22Rv1 (cell line): ENCODE results near the gene TPRA1.

Experiments used
- H3K27ac ChIP-seq: fragments of 450-650 bp; 2 replicates; pipeline ENCODE4 v1.5.1; 2017
- ZFX ChIP-seq: fragments of 450-650 bp; IDR thresholded peaks from 2 replicates; pipeline ENCODE4 v1.6.1; 2017; ENCODE audit warnings: antibody characterized with exemption, borderline replicate concordance
- TF ChIP-seq, protein P1 (sequence below): fragments of 450-650 bp; IDR thresholded peaks from 2 replicates; pipeline ENCODE4 v1.5.1; 2017; ENCODE audit warnings: mild to moderate bottlenecking

Gene TPRA1

DNA sequence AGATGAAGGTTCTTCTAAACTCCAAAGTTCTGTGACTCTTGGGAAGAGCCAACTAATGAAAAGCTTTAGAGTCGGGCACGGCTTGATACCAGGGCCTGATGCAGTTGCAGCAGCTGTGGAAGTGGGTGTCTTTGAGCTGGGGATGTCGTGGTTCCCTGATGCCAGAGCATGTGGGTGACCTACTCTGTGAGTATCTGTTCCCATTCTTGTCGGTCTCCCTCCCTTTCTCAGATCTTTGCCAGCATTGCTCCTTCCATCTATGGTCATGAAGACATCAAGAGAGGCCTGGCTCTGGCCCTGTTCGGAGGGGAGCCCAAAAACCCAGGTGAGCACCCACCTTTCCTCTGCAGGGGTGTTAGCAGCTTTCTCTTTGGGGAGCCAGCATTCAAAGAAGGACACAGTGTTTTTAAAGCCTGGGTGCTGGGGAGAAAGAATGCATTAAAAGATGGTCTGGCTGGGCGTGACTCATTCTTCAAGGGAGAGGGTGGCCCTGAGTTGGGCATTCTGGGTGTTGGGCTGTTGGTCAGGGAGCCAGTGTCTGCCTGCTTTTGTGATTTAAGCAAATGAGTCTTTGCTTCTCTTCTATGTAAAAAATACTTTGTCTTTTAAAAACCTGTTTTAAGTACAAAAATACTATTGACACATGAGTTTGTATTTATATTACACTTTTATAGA lies 25.2 kb upstream of the TPRA1 start:
- no peak overlapping the region for H3K27ac ChIP-seq
- no peak for TF ChIP-seq ZFX
- TF ChIP-seq, protein P1, sequence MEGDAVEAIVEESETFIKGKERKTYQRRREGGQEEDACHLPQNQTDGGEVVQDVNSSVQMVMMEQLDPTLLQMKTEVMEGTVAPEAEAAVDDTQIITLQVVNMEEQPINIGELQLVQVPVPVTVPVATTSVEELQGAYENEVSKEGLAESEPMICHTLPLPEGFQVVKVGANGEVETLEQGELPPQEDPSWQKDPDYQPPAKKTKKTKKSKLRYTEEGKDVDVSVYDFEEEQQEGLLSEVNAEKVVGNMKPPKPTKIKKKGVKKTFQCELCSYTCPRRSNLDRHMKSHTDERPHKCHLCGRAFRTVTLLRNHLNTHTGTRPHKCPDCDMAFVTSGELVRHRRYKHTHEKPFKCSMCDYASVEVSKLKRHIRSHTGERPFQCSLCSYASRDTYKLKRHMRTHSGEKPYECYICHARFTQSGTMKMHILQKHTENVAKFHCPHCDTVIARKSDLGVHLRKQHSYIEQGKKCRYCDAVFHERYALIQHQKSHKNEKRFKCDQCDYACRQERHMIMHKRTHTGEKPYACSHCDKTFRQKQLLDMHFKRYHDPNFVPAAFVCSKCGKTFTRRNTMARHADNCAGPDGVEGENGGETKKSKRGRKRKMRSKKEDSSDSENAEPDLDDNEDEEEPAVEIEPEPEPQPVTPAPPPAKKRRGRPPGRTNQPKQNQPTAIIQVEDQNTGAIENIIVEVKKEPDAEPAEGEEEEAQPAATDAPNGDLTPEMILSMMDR, result no peak

DNA sequence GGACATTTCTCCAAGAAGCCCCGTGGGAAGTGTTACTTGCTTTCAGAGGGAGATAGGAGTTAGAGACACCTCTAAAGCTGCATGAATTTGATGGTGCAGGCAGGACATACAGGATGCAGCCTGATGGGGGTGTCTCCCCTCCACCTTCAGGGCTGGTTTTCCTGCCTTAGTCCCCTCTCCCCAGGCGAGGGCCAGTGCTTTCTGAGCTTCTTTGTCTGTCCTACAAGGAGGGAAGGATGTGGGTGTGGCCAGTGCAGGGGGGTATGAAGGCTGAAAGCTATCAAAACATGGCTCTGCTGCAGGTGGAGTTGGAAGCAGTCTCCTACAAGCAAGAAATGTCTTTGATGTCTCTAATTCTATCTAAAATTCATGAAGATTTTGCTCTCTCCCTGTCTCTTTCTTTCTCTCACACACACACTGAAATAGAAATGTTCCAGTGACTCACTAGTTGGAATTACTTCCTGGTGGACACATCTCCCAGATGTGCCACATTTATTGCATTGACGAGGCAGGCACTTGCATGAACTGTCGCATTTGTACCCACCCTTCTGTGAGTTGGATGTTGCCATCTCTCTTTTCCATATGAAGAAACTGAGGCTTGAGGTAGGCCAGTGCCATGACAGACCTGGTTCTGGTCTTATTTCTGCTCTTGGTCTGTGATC lies 24.5 kb upstream of the TPRA1 start:
- no peak overlapping the region for H3K27ac ChIP-seq
- TF ChIP-seq, protein P1, result no peak
- TF ChIP-seq ZFX, result no peak

DNA sequence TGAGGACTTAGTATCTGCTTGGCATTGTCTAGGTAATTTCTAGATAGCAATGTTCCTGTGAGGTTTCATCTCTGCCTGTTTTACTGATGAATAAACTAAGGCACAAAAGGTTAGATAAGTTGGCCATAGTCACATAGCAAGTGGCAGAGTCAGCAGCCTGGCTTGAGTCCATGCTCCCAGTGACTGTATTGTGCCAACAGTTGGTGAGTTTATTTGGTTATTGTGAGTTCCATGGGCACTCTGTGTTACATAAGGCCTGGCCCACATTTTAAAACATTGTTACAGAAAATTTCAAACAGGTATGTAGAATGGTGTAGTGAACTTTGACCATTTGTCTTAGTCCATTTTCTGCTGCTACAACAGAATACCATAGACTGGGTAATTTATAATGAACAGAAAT lies 22.9 kb upstream of the TPRA1 start:
- TF ChIP-seq, protein P1, result no peak
- no peak for TF ChIP-seq ZFX
- H3K27ac ChIP-seq, result no peak overlapping the region

DNA sequence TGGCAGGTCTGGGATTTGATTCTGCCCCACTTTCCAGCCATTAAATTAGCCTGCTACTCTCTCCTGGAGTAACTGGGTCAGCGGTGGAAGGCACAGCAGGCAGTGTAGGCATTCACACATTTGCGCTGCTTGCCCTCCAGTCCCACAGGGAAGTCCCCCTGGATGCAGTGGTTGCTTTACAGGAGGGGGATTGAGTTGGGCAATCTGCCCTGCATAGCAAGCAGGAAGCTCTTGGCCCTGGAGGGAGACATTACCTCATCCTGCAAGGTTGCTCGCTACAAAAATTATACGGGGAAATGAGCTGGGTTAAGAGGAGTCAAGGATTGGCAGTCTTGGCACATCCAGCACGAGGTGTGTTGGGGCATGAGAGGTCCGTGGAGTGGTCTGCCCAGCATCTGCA lies 22.4 kb upstream of the TPRA1 start:
- TF ChIP-seq ZFX, result no peak
- TF ChIP-seq, protein P1, result no peak
- no peak overlapping the region for H3K27ac ChIP-seq

DNA sequence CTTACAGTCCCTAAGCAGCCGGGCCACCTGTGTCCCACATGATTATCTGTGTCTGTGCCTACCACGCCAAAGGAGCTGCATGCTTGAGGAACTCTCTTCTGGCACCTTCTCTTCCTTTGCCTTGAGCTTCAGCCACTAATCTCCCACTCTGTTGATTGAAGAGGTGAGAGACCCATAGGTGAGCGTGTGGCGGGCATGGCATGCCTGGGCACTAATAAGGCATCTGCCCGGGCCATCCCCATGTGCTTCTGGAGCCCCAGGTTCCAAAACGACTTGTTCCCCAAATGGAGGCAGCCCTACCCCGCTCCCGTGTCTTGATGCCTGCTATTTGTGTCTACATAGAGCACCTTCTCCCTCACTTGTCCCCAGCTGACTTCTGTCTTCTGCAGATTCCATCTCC lies 20.7 kb upstream of the TPRA1 start:
- TF ChIP-seq, protein P1, result no peak
- no peak for TF ChIP-seq ZFX

DNA sequence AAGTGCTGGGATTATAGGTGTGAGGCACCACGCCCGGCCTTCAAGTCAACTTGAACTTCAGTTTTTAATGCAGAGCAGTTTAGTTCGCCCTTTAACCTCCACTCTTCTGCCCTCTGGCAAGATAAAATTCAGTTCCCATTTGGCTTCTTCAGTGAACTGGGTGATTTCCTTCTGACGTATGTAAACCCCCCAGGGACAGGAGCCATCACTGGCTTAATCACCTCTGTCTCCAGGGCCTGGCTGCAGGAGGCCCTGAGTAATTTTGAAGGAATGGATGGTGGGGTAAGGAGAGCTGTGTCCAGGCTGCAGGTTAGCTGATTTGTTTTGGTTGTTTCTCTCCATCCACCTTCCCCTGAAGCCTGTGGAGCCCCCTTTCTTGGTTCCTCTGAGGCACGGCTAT lies 19.6 kb upstream of the TPRA1 start:
- no peak overlapping the region for H3K27ac ChIP-seq
- TF ChIP-seq, protein P1, result no peak
- no peak for TF ChIP-seq ZFX

More for the DNA sequence above, 20.7 kb upstream of the TPRA1 start:
- H3K27ac ChIP-seq, result no peak overlapping the region

DNA sequence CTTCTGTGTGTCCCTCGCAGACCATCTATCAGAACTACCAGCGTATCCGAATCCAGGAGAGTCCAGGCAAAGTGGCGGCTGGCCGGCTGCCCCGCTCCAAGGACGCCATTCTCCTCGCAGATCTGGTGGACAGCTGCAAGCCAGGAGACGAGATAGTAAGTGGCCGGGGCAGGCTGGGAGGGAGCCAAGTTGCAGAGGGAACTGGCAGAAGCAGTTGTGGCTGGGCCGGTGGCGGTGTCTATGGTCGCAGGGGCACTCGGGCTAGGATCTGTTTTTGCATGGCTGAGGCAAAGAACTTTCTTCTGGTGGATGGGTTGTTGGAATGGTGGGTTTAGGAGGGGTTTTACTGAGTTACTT lies 17.8 kb upstream of the TPRA1 start:
- TF ChIP-seq, protein P1, result no peak
- no peak for TF ChIP-seq ZFX
- H3K27ac ChIP-seq, result no peak overlapping the region
